GM13977 (cell line): ENCODE data around the gene ACKR2.

Experiments
- DNase-seq: peaks from one replicate; pipeline ENCODE4 v3.0.0; 2012; ENCODE audit warnings: low spot score
- in situ Hi-C: fragments of 300-500 bp; cut with MboI; formaldehyde crosslinking; loops from one replicate; pipeline ENCODE4 v1.12.0; 2022; ENCODE audit warnings: low sequenced_read_pairs, low pct_unique_long_range_greater_than_20kb, mixed read lengths, inconsistent platforms; ENCODE audit not compliant: unreplicated experiment
- TF ChIP-seq, protein P1 (sequence below): IDR thresholded peaks from 2 replicates; pipeline ENCODE4 v1.5.1; 2012; ENCODE audit warnings: mild to moderate bottlenecking, control low read depth; ENCODE audit not compliant: insufficient read depth; ENCODE audit errors: extremely low read depth, missing control alignments

Gene ACKR2

DNA sequence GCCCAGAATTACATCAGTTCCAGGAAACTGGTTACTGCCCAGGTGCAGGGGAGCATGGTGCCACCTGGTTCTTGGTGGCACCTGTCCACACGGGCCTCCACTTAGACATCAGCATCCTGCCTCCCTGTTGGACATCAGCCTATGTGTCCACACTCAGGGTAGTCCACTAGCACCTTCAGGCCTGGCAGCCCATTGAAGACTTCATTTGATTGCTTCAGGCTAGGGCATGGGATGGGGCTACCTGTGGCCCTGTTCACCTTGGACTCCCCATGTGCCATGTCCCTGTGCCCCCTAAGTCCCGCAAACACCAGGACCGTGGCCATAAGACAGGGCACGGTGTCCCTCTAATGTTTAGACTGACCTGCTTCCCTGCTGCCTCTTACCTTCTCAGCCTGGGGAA is 35.6 kb downstream of the ACKR2 start:
- DNase-seq: no peak
- in situ Hi-C loops: no loop called here
- TF ChIP-seq, protein P1, sequence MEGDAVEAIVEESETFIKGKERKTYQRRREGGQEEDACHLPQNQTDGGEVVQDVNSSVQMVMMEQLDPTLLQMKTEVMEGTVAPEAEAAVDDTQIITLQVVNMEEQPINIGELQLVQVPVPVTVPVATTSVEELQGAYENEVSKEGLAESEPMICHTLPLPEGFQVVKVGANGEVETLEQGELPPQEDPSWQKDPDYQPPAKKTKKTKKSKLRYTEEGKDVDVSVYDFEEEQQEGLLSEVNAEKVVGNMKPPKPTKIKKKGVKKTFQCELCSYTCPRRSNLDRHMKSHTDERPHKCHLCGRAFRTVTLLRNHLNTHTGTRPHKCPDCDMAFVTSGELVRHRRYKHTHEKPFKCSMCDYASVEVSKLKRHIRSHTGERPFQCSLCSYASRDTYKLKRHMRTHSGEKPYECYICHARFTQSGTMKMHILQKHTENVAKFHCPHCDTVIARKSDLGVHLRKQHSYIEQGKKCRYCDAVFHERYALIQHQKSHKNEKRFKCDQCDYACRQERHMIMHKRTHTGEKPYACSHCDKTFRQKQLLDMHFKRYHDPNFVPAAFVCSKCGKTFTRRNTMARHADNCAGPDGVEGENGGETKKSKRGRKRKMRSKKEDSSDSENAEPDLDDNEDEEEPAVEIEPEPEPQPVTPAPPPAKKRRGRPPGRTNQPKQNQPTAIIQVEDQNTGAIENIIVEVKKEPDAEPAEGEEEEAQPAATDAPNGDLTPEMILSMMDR: no peak

DNA sequence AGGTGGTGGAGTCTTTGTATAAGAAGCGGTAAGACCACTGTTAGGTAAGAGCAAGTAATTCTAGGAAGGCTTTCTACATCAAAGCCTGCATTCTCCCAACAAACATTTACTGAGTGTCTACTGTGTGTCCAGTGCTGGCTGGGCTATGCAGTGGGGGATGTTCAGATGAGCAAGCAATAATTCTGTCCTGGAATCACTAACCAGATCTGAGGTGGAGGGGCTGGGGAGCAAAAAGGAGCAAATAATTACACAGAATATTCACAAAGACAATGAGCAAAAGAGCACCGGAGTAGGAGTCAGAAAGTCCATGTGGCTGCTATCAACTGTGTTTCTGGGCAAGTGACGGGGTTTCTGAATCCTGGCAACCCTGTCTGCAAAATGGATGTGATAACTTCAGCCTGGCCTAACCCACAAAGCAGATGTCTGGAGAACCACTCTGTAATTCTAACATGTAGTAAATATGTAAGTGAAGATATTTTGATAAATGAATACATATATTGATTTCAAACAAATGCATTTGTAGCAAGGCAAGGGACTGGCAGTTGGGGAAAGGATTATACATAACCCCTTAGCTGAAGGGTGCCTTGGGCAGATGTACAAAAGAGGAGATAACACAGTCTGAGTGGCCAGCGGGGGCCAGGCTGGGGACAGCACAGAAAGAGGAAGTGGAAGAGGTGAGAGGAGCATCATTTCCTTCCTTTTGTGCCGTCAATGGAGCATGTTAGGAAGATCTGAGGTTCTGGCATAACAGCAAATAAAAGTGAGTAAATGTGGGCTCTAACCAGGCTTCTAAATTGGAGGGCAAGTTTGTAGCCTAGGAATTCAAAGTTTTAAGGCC is 37.7 kb downstream of the ACKR2 start:
- TF ChIP-seq, protein P1: no peak
- peak; percentile 41 for DNase-seq
- in situ Hi-C loops: no loop called here

DNA sequence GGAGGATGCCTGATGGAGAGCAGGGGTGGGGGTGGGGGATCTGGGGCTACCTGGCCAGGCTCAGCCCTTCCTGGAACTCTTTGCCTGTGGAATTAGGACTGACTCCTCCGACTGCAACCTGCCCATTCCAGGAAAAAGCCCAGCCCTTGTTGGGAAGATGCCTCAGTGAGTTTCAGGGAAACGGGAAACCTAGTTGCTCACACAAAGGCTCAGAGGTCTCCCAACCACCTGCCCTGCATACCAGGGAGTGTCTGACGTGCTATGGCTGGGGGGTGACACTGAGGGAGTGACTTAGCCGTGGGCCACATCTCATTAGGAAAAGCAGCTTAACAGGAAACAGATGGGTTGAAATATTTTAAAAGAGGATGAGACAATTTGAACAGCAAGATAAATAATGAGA is 38.5 kb downstream of the ACKR2 start:
- no peak for DNase-seq
- in situ Hi-C loops: no loop called here
- TF ChIP-seq, protein P1: no peak

DNA sequence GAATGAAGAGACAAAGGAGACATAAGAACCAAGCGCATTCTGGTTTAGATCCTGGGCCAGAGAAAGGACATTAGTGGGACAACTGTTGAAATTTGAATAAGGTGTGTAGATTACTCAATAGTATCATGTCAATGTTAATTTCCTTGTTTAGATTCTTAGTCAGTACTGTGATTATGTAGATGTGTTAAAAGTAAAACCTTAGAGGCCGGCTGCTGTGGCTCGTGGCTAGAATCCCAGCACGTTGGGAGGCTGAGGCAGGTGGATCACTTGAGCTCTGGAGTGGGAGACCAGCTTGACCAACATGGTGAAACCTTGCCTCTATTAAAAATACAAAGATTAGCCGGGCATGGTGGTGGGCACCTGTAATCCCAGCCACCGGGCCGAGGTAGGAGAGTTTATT is 39.8 kb downstream of the ACKR2 start:
- TF ChIP-seq, protein P1: no peak
- in situ Hi-C loops: no loop called here
- no peak for DNase-seq

DNA sequence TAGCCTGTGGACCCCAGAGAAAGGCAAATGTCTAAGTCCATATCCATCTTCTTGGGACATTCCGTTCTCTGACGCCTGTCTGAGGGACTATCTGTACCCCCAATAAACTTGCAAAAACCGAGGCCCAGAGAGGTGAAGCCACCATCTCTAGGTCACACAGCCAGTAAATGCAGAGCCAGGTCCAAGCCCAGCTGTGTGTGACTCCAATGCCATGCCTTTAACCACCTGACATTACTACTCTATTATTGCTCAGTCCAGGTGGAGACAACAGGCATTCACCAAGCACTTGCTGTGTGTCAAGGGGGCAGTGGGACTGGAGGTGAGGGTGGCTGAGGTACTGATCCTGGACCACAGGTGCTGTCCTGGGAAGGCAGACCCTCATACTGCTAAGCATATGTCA is 41.0 kb downstream of the ACKR2 start:
- no peak for DNase-seq
- in situ Hi-C loops: no loop called here
- TF ChIP-seq, protein P1: no peak

DNA sequence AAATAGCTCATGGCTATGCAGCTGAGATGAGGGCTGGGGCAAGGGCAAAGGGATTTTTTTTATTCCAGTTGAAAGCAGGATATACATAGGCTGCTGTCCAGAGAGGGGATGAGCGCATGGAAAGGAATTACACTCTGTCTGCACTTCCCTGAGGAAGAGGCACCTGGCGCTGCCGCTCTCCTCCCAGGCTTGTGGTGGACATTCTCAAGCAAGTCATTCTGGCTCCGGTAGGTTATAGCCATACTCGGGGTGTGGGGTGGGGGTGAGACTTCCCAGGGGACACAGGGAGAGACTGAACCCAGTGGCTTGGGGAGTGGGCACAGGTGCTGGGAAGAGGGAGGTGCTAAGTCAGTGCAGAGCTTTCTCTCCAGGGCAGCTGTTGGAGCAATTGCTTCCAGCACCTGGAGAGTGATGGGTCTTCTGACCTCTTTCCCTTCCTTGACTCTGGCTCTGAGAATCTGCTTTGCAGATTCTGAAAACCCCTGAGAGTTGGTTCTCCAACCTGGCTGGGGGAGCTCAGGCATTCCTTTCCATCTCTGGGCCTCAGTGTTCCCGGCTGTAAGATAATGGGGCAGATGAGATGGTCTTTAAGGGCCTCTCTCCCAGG is 42.1 kb downstream of the ACKR2 start:
- TF ChIP-seq, protein P1: no peak
- DNase-seq: no peak
- in situ Hi-C loops: no loop called here
